Mucosa of rectum (tissue), 2 donors: ENCODE measurements around the gene RAG2.

Source experiments
- H3K27ac ChIP-seq, 2 donors: one replicate each; pipeline ENCODE4 v1.7.0; 2013; ENCODE audit warnings: inconsistent platforms in 2 of 2, low read depth in 2 of 2, low read length in 2 of 2
- H3K27me3 ChIP-seq, 2 donors: one replicate each; pipeline ENCODE4 v1.7.0; 2013; ENCODE audit warnings: low read length in 2 of 2; ENCODE audit not compliant: control insufficient read depth in 2 of 2, insufficient read depth in 2 of 2
- H3K36me3 ChIP-seq, 2 donors: one replicate each; pipeline ENCODE4 v1.7.0; 2013; ENCODE audit warnings: low read length in 2 of 2; ENCODE audit not compliant: control insufficient read depth in 2 of 2, insufficient read depth in 2 of 2
- H3K4me1 ChIP-seq, 2 donors: one replicate each; pipeline ENCODE4 v1.7.0; 2013; ENCODE audit warnings: low read length in 2 of 2, mild to moderate bottlenecking in 1 of 2; ENCODE audit not compliant: control insufficient read depth in 2 of 2, insufficient read depth in 2 of 2
- H3K4me3 ChIP-seq, 2 donors: one replicate each; pipeline ENCODE4 v1.7.0; 2013; ENCODE audit warnings: low read length in 2 of 2
- H3K9ac ChIP-seq, 2 donors: one replicate each; pipeline ENCODE4 v1.7.0; 2013; ENCODE audit warnings: low read length in 2 of 2, low read depth in 1 of 2, mild to moderate bottlenecking in 1 of 2
- H3K9me3 ChIP-seq, 2 donors: one replicate each; pipeline ENCODE4 v1.7.0; 2013; ENCODE audit warnings: low read length in 2 of 2; ENCODE audit not compliant: control insufficient read depth in 2 of 2
- donor health status: healthy.
- donor health status: Normal muscosa, but diverticular disease.

The RAG2 gene

GRCh38 chr11:36620246-36620645 is 22.2 kb upstream of the RAG2 start:
- Histone ChIP-seq H3K4me1 (no peaks in the 10 kb centered on the region), H3K36me3 (no peaks in the 10 kb centered on the region), H3K27ac (no peak overlapping the region), H3K9me3 (no peaks in the 10 kb centered on the region), H3K27me3 (no peaks in the 10 kb centered on the region), H3K9ac (no peak overlapping the region), H3K4me3 (no peak overlapping the region)

- H3K9ac ChIP-seq: no peak overlapping the region
- no peaks in the 10 kb centered on the region for H3K4me1 ChIP-seq
- H3K4me3 ChIP-seq: no peak overlapping the region
- H3K27ac ChIP-seq: no peak overlapping the region
- H3K27me3 ChIP-seq: no peaks in the 10 kb centered on the region
- no peaks in the 10 kb centered on the region for H3K36me3 ChIP-seq
- no peaks in the 10 kb centered on the region for H3K9me3 ChIP-seq
Measured at GRCh38 chr11:36619502-36619901, 21.5 kb upstream of the RAG2 start.

GRCh38 chr11:36618363-36619047 is 20.5 kb upstream of the RAG2 start:
- Histone ChIP-seq H3K9ac (no peak overlapping the region), H3K27me3 (no peaks in the 10 kb centered on the region), H3K4me1 (no peaks in the 10 kb centered on the region), H3K9me3 (no peaks in the 10 kb centered on the region), H3K4me3 (no peak overlapping the region), H3K27ac (no peak overlapping the region), H3K36me3 (no peaks in the 10 kb centered on the region)

- Histone ChIP-seq H3K4me3 (no peak overlapping the region), H3K4me1 (no peaks in the 10 kb centered on the region), H3K9ac (no peak overlapping the region), H3K27ac (no peak overlapping the region), H3K27me3 (no peaks in the 10 kb centered on the region), H3K9me3 (no peaks in the 10 kb centered on the region), H3K36me3 (no peaks in the 10 kb centered on the region)
Measured at GRCh38 chr11:36617543-36618362, 19.7 kb upstream of the RAG2 start.

GRCh38 chr11:36615826-36616225 is 17.8 kb upstream of the RAG2 start:
- H3K4me3 ChIP-seq: no peak overlapping the region
- no peaks in the 10 kb centered on the region for H3K27me3 ChIP-seq
- H3K36me3 ChIP-seq: no peaks in the 10 kb centered on the region
- no peak overlapping the region for H3K9ac ChIP-seq
- H3K4me1 ChIP-seq: no peaks in the 10 kb centered on the region
- no peak overlapping the region for H3K27ac ChIP-seq
- H3K9me3 ChIP-seq: no peaks in the 10 kb centered on the region

GRCh38 chr11:36609383-36609782 is 11.3 kb upstream of the RAG2 start:
- H3K36me3 ChIP-seq: no peaks in the 10 kb centered on the region
- H3K4me3 ChIP-seq: no peak overlapping the region
- no peak overlapping the region for H3K27ac ChIP-seq
- no peaks in the 10 kb centered on the region for H3K4me1 ChIP-seq
- no peaks in the 10 kb centered on the region for H3K27me3 ChIP-seq
- no peaks in the 10 kb centered on the region for H3K9me3 ChIP-seq
- no peak overlapping the region for H3K9ac ChIP-seq

GRCh38 chr11:36608491-36609199 is 10.6 kb upstream of the RAG2 start:
- H3K4me1 ChIP-seq: no peaks in the 10 kb centered on the region
- H3K36me3 ChIP-seq: no peaks in the 10 kb centered on the region
- H3K27ac ChIP-seq: no peak overlapping the region
- no peak overlapping the region for H3K4me3 ChIP-seq
- H3K9me3 ChIP-seq: no peaks in the 10 kb centered on the region
- no peak overlapping the region for H3K9ac ChIP-seq
- H3K27me3 ChIP-seq: no peaks in the 10 kb centered on the region

GRCh38 chr11:36605221-36606216 is 7.5 kb upstream of the RAG2 start:
- no peaks in the 10 kb centered on the region for H3K27me3 ChIP-seq
- H3K4me1 ChIP-seq: no peaks in the 10 kb centered on the region
- no peak overlapping the region for H3K27ac ChIP-seq
- no peak overlapping the region for H3K9ac ChIP-seq
- no peak overlapping the region for H3K4me3 ChIP-seq
- H3K9me3 ChIP-seq: no peaks in the 10 kb centered on the region
- H3K36me3 ChIP-seq: no peaks in the 10 kb centered on the region

- no peaks in the 10 kb centered on the region for H3K4me1 ChIP-seq
- H3K9me3 ChIP-seq: no peaks in the 10 kb centered on the region
- H3K36me3 ChIP-seq: no peaks in the 10 kb centered on the region
- no peak overlapping the region for H3K4me3 ChIP-seq
- no peak overlapping the region for H3K9ac ChIP-seq
- no peak overlapping the region for H3K27ac ChIP-seq
- H3K27me3 ChIP-seq: no peaks in the 10 kb centered on the region
Measured at GRCh38 chr11:36602135-36602534, 4.1 kb upstream of the RAG2 start.
